Tibial artery (tissue), 4 donors: ENCODE measurements around the gene MELTF.
A peak's percentile ranks its signal among the peaks of the same experiment; 100 is the strongest.

ENCODE experiments used
- DNase-seq, 2 donors: peaks; one replicate each; pipeline ENCODE4 v3.0.0-alpha.2; 2019
- H3K27ac ChIP-seq, 2 donors: fragments of 200-600 bp; sonication (generic) in 1 of 2; 1 replicate in 1 of 2; 2 replicates in 1 of 2; pipeline ENCODE4 v1.5.1; 2018 to 2019; ENCODE audit warnings: mild to moderate bottlenecking in 1 of 2
- H3K27me3 ChIP-seq, 2 donors: fragments of 200-600 bp; sonication (generic) in 1 of 2; one replicate each; pipeline versions ENCODE4 v1.5.1 to v1.6.0; 2016 to 2019
- H3K36me3 ChIP-seq, 3 donors: fragments of 200-600 bp; sonication (generic) in 2 of 3; one replicate each; pipeline ENCODE4 v1.5.1; 2016 to 2019; ENCODE audit warnings: mild to moderate bottlenecking in 2 of 3
- H3K4me1 ChIP-seq, 4 donors: fragments of 200-600 bp; sonication (generic) in 2 of 4; 1 replicate in 3 of 4; 2 replicates in 1 of 4; pipeline ENCODE4 v1.5.1; 2016 to 2019
- H3K4me3 ChIP-seq, 2 donors: fragments of 200-600 bp; sonication (generic) in 1 of 2; 1 replicate in 1 of 2; 2 replicates in 1 of 2; pipeline ENCODE4 v1.5.1; 2018 to 2019; ENCODE audit warnings: mild to moderate bottlenecking in 2 of 2
- H3K9me3 ChIP-seq, 3 donors: fragments of 200-600 bp; sonication (generic) in 1 of 3; one replicate each; pipeline ENCODE4 v1.5.1; 2016 to 2019
- intact Hi-C: fragments of 100-400 bp; cut with DNase I; formaldehyde crosslinking; loops from one replicate; pipeline ENCODE4 v1.15.0; 2023; ENCODE audit warnings: low total_unique reads
- TF ChIP-seq, protein P1 (sequence below), 2 experiments: fragments of 200-600 bp in 1 of 2; fragments of 450-650 bp in 1 of 2; IDR thresholded peaks; one replicate each; pipeline ENCODE4 v1.5.1; 2017 to 2019; ENCODE audit warnings: antibody characterized with exemption in 2 of 2, mild to moderate bottlenecking in 1 of 2, moderate library complexity in 1 of 2

MELTF gene

DNA sequence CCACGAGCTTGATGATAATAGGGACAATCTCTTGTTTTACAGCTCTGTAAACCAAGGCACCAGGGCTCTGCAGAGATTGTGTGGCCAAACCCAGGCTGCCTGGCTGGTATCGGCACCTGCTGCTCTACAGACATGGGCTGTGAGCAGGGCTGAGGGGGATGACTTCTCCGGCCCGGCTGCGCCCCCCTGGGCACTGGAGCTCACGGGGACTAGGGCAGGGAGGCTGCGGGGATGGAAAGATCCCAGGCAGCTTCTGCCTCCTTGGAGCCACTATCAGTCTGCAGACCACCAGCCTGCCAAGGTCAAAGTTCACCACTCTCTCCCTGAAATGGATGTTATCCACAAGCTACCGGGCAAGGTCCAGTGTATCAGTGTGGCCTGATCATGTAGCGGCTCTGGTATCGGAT, 39.0 kb downstream of the MELTF start:
- no peaks in the 10 kb centered on the region for H3K4me1 ChIP-seq
- intact Hi-C loops = no loop called here
- H3K27ac ChIP-seq = no peak overlapping the region
- DNase-seq = peak in 1 of 2 donors; percentile 43
- no peaks in the 10 kb centered on the region for H3K36me3 ChIP-seq
- TF ChIP-seq, protein P1, sequence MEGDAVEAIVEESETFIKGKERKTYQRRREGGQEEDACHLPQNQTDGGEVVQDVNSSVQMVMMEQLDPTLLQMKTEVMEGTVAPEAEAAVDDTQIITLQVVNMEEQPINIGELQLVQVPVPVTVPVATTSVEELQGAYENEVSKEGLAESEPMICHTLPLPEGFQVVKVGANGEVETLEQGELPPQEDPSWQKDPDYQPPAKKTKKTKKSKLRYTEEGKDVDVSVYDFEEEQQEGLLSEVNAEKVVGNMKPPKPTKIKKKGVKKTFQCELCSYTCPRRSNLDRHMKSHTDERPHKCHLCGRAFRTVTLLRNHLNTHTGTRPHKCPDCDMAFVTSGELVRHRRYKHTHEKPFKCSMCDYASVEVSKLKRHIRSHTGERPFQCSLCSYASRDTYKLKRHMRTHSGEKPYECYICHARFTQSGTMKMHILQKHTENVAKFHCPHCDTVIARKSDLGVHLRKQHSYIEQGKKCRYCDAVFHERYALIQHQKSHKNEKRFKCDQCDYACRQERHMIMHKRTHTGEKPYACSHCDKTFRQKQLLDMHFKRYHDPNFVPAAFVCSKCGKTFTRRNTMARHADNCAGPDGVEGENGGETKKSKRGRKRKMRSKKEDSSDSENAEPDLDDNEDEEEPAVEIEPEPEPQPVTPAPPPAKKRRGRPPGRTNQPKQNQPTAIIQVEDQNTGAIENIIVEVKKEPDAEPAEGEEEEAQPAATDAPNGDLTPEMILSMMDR (IDR thresholded peaks at IDR 0.05) = no peak
- H3K9me3 ChIP-seq = no peaks in the 10 kb centered on the region
- no peak overlapping the region for H3K4me3 ChIP-seq
- peaks cover 0 to 18% of the 10 kb centered on the region in 2 donors for H3K27me3 ChIP-seq

DNA sequence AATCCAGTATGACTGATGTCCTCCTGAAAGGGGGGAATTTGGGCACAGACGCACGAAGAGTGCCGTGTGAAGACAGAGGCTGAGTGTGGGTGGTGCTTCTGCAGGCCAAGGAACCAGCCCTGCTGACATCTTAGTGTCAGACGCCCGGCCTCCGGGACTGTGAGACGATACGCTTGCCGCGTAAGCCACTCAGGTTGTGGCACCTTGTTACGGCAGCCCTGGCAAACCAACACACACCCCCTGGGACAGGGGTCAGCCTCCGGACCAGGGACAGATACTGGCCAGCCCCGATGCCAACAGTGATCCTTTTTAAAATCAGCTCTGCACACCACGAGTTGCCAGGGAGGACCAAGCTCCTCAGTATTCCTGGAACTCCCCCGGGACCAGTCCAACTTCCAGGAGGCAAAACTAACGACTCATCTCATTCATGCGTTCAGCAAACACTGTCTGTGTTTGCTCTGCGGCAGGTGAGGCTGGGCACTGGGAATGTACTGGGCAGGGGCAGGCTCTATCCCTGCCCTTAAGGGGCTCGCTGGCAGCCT, 39.8 kb downstream of the MELTF start:
- peak in 1 of 2 donors; percentile 43 for DNase-seq
- intact Hi-C loops = no loop called here
- H3K4me3 ChIP-seq = no peak overlapping the region
- no peak overlapping the region for H3K27ac ChIP-seq
- TF ChIP-seq, protein P1 (IDR thresholded peaks at IDR 0.05) = no peak
- H3K4me1 ChIP-seq = no peaks in the 10 kb centered on the region
- H3K9me3 ChIP-seq = no peaks in the 10 kb centered on the region
- H3K36me3 ChIP-seq = no peaks in the 10 kb centered on the region
- peaks cover 0 to 25% of the 10 kb centered on the region in 2 donors for H3K27me3 ChIP-seq

DNA sequence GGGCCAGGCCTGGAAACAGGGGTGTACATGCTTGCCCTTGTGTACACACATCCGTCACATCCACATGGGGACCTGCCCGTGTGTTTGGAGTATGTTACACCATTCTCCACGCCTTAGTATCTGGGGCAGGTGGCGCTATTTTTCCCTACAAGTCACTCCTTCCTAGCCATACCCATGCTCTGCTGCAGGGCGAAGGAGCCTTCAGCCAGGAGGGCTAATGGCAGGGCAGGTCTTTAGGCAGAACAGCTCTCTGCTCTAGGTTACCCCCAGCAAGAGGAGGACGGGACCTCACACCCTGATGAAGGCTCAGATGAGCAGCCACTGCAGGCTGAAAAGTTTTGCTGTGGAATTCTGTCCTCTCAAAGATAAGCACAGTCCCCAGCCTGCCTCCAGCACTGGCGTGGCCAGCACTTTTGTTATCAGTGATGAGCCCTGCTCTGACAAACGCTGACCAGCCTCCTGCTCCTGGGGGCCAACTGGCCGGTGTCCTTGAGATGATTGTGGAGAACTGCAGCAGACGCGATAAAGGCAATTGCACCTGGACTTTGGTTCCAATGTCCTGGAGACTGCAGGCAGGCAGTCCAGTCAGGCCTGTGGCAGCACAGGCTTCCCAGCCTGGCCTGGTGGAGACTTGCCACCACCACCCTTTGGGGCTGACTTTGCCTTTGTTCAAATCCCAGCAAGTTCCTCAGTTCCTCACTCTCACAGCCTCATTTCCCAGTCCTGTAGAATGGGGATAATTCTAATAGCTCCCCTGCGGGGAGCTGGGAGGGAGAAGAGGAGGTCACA, 41.2 kb downstream of the MELTF start:
- Histone ChIP-seq H3K9me3 (no peaks in the 10 kb centered on the region), H3K36me3 (no peaks in the 10 kb centered on the region), H3K4me3 (no peak overlapping the region), H3K27me3 (peaks cover 0 to 25% of the 10 kb centered on the region in 2 donors), H3K4me1 (no peaks in the 10 kb centered on the region), H3K27ac (no peak overlapping the region)
- intact Hi-C loops = no loop called here
- TF ChIP-seq, protein P1 (IDR thresholded peaks at IDR 0.05) = no peak
- peak in 1 of 2 donors; percentile 39 for DNase-seq

DNA sequence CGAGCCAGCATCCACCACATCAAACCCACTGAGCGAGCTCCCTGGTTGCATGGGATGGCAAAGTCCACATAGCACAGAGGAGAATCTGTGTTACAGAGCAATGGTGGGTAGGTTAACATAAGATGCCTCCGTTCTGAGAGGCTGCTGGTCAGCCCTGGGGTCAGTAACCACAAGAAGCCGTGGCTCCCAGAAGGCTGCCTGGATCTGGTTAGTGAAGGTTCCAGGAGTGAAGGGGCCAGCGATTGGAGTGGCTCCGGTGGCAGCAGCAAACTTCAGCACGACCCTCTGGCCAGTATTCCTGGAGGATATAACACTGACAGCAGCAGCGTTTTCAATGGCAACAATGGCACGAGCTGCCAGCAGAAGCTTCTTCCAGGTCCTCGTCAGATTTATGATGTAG, 42.6 kb downstream of the MELTF start:
- DNase-seq = peak in 1 of 2 donors; percentile 28
- peaks cover 0 to 4% (median 0%) of the 10 kb centered on the region in 3 donors for H3K9me3 ChIP-seq

DNA sequence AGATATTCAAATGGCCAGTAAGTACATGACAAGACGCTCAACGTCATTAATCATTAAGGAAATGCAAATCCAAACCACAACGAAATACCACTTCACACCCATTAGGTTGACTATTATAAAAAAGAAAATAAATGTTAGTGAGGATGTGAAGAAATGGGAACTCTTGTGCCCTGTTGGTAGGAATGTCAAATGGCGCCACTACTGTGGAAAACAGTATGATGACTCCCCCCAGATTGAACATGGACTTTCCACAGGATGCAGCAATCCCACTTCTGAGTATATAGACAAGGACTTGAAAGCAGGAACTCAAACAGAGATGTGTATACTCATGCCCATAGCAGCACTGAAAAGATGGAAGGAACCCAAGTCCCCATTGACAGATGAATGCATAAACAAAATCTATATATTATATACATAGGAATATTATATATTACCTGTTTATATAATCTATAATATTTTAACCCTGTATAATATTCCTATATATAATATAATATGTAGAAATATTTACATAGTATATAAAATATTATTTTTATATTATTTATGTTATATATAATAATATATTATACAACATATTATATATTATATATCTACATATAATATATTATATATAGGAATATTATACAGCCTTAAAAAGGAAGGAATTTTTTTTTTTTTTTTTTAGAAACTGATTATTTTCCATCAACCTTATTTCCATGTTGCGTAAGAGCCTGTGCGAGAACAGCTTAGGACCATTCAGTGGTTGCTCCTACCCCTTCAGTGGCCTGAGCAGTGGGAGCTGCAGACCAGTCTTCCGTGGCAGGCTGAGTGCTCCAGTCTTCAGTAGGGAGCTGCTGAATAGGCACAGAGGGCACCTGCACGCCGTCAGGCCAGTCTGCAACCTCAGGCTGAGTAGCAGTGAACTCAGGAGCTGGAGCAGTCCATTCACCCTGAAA, 43.4 kb downstream of the MELTF start:
- no peak overlapping the region for H3K4me3 ChIP-seq
- peaks cover 0 to 25% of the 10 kb centered on the region in 2 donors for H3K27me3 ChIP-seq
- intact Hi-C loops = no loop called here
- no peaks in the 10 kb centered on the region for H3K4me1 ChIP-seq
- TF ChIP-seq, protein P1 (IDR thresholded peaks at IDR 0.05) = no peak
- no peak for DNase-seq
- H3K36me3 ChIP-seq = no peaks in the 10 kb centered on the region
- H3K27ac ChIP-seq = no peak overlapping the region
- peaks cover 0 to 4% (median 0%) of the 10 kb centered on the region in 3 donors for H3K9me3 ChIP-seq

More for the DNA sequence above, 42.6 kb downstream of the MELTF start:
- Histone ChIP-seq H3K4me1 (no peaks in the 10 kb centered on the region), H3K36me3 (no peaks in the 10 kb centered on the region), H3K27me3 (peaks cover 0 to 25% of the 10 kb centered on the region in 2 donors), H3K4me3 (no peak overlapping the region), H3K27ac (no peak overlapping the region)
- TF ChIP-seq, protein P1 (IDR thresholded peaks at IDR 0.05) = no peak
- intact Hi-C loops = no loop called here
